K562 (cell line): ENCODE data around the gene BAG5. TPM values are rescaled to one million over a fixed set of nuclear protein-coding genes. Genes with fewer than 3 reads are reported as not detected.

ENCODE experiments used
- ATAC-seq: fragments of 200-7000 bp; cut with Tn5 transposase; 3 replicates; pipeline ENCODE4 v1.9.1; 2020; ENCODE audit warnings: moderate library complexity
- BruUV-seq: library from RNA; stranded (reverse); fragments of 400-500 nt; replicated peaks from 2 replicates; lab custom pipeline; 2021; lab: Mats Ljungman, UMichigan
- CTCF ChIA-PET: fragments of 300-600 bp; formaldehyde crosslinking; extraction: SDS; loops from one replicate; lab custom pipeline; 2021; ENCODE audit warnings: low intra/inter-chr PET ratio; lab: Yijun Ruan, JAX
- POLR2A ChIA-PET: fragments of 300-600, 350-650 bp; sonication (Branson Sonifier 250); formaldehyde crosslinking; extraction: SDS; loops from one replicate; lab custom pipeline; 2021; ENCODE audit warnings: antibody characterized with exemption, inconsistent platforms; lab: Yijun Ruan, JAX
- DNase-seq, 4 experiments: peaks; one replicate each; pipeline versions ENCODE4 v3.0.0 to v3.0.0-alpha.2; 2011 to 2018; ENCODE audit warnings: low spot score in 3 of 4, mixed read lengths in 3 of 4; ENCODE audit errors: extremely low read depth in 1 of 4
- FAIRE-seq: peaks from 2 replicates; lab custom pipeline; 2011; peaks lifted over from hg19 to GRCh38; lab: Jason Lieb, UNC
- H2AFZ ChIP-seq: 2 replicates; pipeline ENCODE4 v1.6.0; 2011; ENCODE audit warnings: low read depth, low read length, control low read depth, inconsistent platforms
- H3K27ac ChIP-seq: fragments of 200-600 bp; 3 replicates; pipeline ENCODE4 v1.8.0; 2011; ENCODE audit warnings: low read depth, mild to moderate bottlenecking, control low read depth, inconsistent platforms, low read length, moderate library complexity, mixed read lengths; ENCODE audit errors: extremely low read depth
- H3K27me3 ChIP-seq, 2 experiments: fragments of 300-600 bp in 1 of 2; 2 replicates in 1 of 2; 3 replicates in 1 of 2; pipeline versions ENCODE4 v1.6.0 to v1.8.0; 2011; ENCODE audit warnings: inconsistent platforms in 2 of 2, low read length in 2 of 2, mild to moderate bottlenecking in 1 of 2, mixed read lengths in 1 of 2, moderate library complexity in 1 of 2; ENCODE audit not compliant: control insufficient read depth in 2 of 2, insufficient read depth in 2 of 2
- H3K36me3 ChIP-seq: fragments of 300-600 bp; 3 replicates; pipeline ENCODE4 v1.8.0; 2011; ENCODE audit warnings: mild to moderate bottlenecking, low read length, inconsistent platforms; ENCODE audit not compliant: control insufficient read depth, insufficient read depth
- H3K4me1 ChIP-seq, 2 experiments: fragments of 200-600 bp in 1 of 2; replicated peaks in 1 of 2; 2 replicates in 1 of 2; 3 replicates in 1 of 2; pipeline versions ENCODE4 v1.5.1 to v1.8.0; 2011; ENCODE audit warnings: inconsistent platforms in 2 of 2, low read length in 2 of 2, mild to moderate bottlenecking in 1 of 2, mixed read lengths in 1 of 2, moderate library complexity in 1 of 2; ENCODE audit not compliant: control insufficient read depth in 2 of 2, insufficient read depth in 2 of 2
- H3K4me2 ChIP-seq: 2 replicates; pipeline ENCODE4 v1.6.1; 2011; ENCODE audit warnings: low read length, control low read depth, inconsistent platforms, mixed read lengths; ENCODE audit not compliant: insufficient read depth
- H3K4me3 ChIP-seq: fragments of 200-600 bp; sonication (generic), shearing (Covaris generic); 2 replicates; pipeline ENCODE4 v1.5.1; 2016; ENCODE audit warnings: control low read depth, inconsistent platforms
- H3K79me2 ChIP-seq: fragments of 200-600 bp; 3 replicates; pipeline ENCODE4 v1.8.0; 2011; ENCODE audit warnings: low read length, inconsistent platforms; ENCODE audit not compliant: control insufficient read depth, insufficient read depth
- H3K9ac ChIP-seq, 2 experiments: 2 replicates each; pipeline versions ENCODE4 v1.6.0 to v1.6.1; 2011; ENCODE audit warnings: low read depth in 2 of 2, low read length in 2 of 2, control low read depth in 1 of 2, inconsistent platforms in 1 of 2, mild to moderate bottlenecking in 1 of 2, mixed read lengths in 1 of 2; ENCODE audit not compliant: insufficient read depth in 1 of 2
- H3K9me1 ChIP-seq: one replicate; pipeline ENCODE4 v1.6.0; 2011; ENCODE audit warnings: inconsistent platforms, mild to moderate bottlenecking, low read length, moderate library complexity; ENCODE audit not compliant: control insufficient read depth, insufficient read depth
- H3K9me3 ChIP-seq: replicated peaks from 2 replicates; pipeline ENCODE4 v1.5.1; 2011; ENCODE audit warnings: low read depth, low read length, inconsistent platforms; ENCODE audit not compliant: control insufficient read depth, insufficient read depth
- H4K20me1 ChIP-seq: replicated peaks from 2 replicates; pipeline ENCODE4 v1.6.1; 2011; ENCODE audit warnings: low read length, inconsistent platforms, mixed read lengths; ENCODE audit not compliant: control insufficient read depth, insufficient read depth
- HDAC6 ChIP-seq: IDR thresholded peaks from 2 replicates; pipeline ENCODE4 v1.6.1; 2012; ENCODE audit warnings: low read depth, mild to moderate bottlenecking, control low read depth, inconsistent platforms, low read length, moderate library complexity
- HNRNPH1 ChIP-seq: fragments of 200-400 bp; formaldehyde crosslinking; optimal IDR thresholded peaks from 2 replicates; pipeline ENCODE3; 2017; ENCODE audit warnings: low read depth, mild to moderate bottlenecking, low read length, moderate library complexity
- PYGO2 ChIP-seq: fragments of 450-650 bp; IDR thresholded peaks from 2 replicates; pipeline ENCODE4 v1.6.1; 2016; ENCODE audit warnings: mild to moderate bottlenecking, missing genetic modification characterization, moderate library complexity, missing compliant biosample characterization
- SMAD4 ChIP-seq: fragments of 250-450 bp; sonication (Bioruptor Pico); conservative IDR thresholded peaks from 2 replicates; pipeline ENCODE4 v1.8.0; 2021; ENCODE audit warnings: inconsistent platforms, mild to moderate bottlenecking, moderate library complexity
- SMC3 ChIP-seq: conservative IDR thresholded peaks from 2 replicates; pipeline ENCODE4 v1.6.1; 2011; ENCODE audit warnings: low read depth, low read length, improper control_type of control experiment; ENCODE audit not compliant: insufficient read depth
- SP2 ChIP-seq: IDR thresholded peaks from 2 replicates; pipeline ENCODE4 v1.6.1; 2011; ENCODE audit warnings: mild to moderate bottlenecking, low read depth, low read length, moderate library complexity; ENCODE audit not compliant: poor library complexity, severe bottlenecking; ENCODE audit errors: extremely low read depth
- TAL1 ChIP-seq: fragments of 450-650 bp; IDR thresholded peaks from 2 replicates; pipeline ENCODE4 v1.6.1; 2016; ENCODE audit warnings: mild to moderate bottlenecking
- ZNF174 ChIP-seq: fragments of 250-450 bp; sonication (Bioruptor Pico); IDR thresholded peaks from 2 replicates; pipeline ENCODE4 v1.4.0; 2020; ENCODE audit warnings: mild to moderate bottlenecking
- ZNF232 ChIP-seq: sonication (generic); formaldehyde crosslinking; IDR thresholded peaks from 2 replicates; pipeline ENCODE4 v1.8.0; 2022; ENCODE audit warnings: mild to moderate bottlenecking, missing genetic modification reagents
- WGBS: fragments of 100-300 bp; shearing (Covaris generic); methylation state at CpG from one replicate; pipeline ENCODE4 v1.1.6; 2016; ENCODE audit warnings: low coverage, mixed read lengths; ENCODE audit not compliant: insufficient coverage; ENCODE audit errors: missing lambda C conversion rate; 5-methylcytosine and 5-hydroxymethylcytosine counted together
- in situ Hi-C: fragments of 300-500 bp; cut with MboI; formaldehyde crosslinking; loops from 4 replicates; pipeline ENCODE4 v1.15.0; 2018; ENCODE audit warnings: inconsistent platforms, mixed read lengths
- intact Hi-C: fragments of 100-400 bp; cut with micrococcal nuclease; formaldehyde crosslinking; loops from 2 replicates; pipeline ENCODE4 v1.14.2; 2022
- polyA plus RNA-seq, 8 experiments: library from polyadenylated mRNA; depleted of rRNA in 4 of 8; stranded (reverse) in 5 of 8; unstranded in 3 of 8; fragments of >200 nt; fragmentation: Nextera tagmentation in 2 of 8; fragmentation: Illumina TruSeq in 1 of 8; extraction: Ambion mirVana in 2 of 8; extraction: Trizol in 1 of 8; gene quantifications; 2 replicates each; pipeline versions ENCODE4 v1.2.1 to v1.2.3, GENCODE V29; 2011 to 2014; ENCODE audit warnings: inconsistent platforms in 1 of 8, missing spikeins in 1 of 8
- total RNA-seq, 7 experiments: library from RNA; depleted of rRNA in 6 of 7; stranded (reverse); fragments of >200 nt in 6 of 7; fragmentation: Illumina TruSeq in 2 of 7; extraction: Trizol in 2 of 7; gene quantifications; 2 replicates each; pipeline versions ENCODE4 v1.2.1 to v1.2.3, GENCODE V29; 2011 to 2021; ENCODE audit warnings: low replicate concordance in 1 of 7
- TF ChIP-seq, protein P1 (sequence below): fragments of 250-450 bp; sonication (Bioruptor Pico); IDR thresholded peaks from 2 replicates; pipeline ENCODE4 v1.9.0; 2021; ENCODE audit warnings: mild to moderate bottlenecking, inconsistent platforms

Gene BAG5
- total and polyA plus RNA-seq, 9 of the 15 experiments (the other 6 are each of a cell fraction or from before 2014, with no cell fraction given), result 7.9 to 21.4 (median 13.2) TPM

DNA sequence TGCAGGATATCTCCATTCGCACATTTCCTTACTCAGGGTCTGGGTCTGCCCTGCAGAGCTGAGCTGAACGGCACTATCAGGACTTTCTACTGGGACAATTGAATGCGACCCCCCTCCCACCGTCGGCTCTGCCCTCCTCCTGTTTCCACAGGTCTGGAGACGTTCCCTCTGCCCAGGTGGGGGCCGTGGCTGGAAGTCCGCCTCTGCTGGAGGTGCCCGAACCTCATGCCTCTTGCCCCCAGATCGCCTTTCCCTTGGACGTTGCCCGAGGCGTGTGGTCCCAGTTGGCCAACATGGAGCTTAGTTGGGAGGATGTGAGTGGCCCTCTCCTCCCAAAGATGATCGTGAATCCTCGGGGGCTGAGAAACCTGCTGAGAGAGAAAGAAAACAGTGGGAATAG is 45.4 kb upstream of the BAG5 start:
- no peak for FAIRE-seq
- Histone ChIP-seq H3K4me2 (no peak overlapping the region), H3K27me3 (peaks cover 0 to 5% of the 10 kb centered on the region in 2 experiments; a peak in 1 of 5 replicates), H3K4me1 (peaks cover 0 to 10% of the 10 kb centered on the region in 2 experiments; a peak in 3 of 5 replicates), H4K20me1 (no peaks in the 10 kb centered on the region), H3K9me1 (no peaks in the 10 kb centered on the region), H3K27ac (no peak overlapping the region), H3K9ac (no peak overlapping the region), H3K4me3 (no peak overlapping the region), H3K79me2 (no peaks in the 10 kb centered on the region), H3K9me3 (no peaks in the 10 kb centered on the region; the same call in 1 of the 2 replicates), H2AFZ (no peak overlapping the region), H3K36me3 (no peaks in the 10 kb centered on the region)
- CTCF ChIA-PET, result no interaction called here
- 30% methylated on average over 11 of the region's 15 CpGs for WGBS
- no peak for DNase-seq
- ATAC-seq, result no peak
- in situ Hi-C loops (no loop called here), intact Hi-C loops (no loop called here)
- BruUV-seq, result no TSS peak
- TF ChIP-seq SMAD4 (CRISPR knock-in tag) (no peak), HNRNPH1 (no peak), TAL1 (no peak), SMC3 (no peak), SP2 (no peak), HDAC6 (no peak), PYGO2 (tag) (no peak), ZNF232 (CRISPR knock-in tag) (no peak), ZNF174 (no peak)
- TF ChIP-seq, protein P1, sequence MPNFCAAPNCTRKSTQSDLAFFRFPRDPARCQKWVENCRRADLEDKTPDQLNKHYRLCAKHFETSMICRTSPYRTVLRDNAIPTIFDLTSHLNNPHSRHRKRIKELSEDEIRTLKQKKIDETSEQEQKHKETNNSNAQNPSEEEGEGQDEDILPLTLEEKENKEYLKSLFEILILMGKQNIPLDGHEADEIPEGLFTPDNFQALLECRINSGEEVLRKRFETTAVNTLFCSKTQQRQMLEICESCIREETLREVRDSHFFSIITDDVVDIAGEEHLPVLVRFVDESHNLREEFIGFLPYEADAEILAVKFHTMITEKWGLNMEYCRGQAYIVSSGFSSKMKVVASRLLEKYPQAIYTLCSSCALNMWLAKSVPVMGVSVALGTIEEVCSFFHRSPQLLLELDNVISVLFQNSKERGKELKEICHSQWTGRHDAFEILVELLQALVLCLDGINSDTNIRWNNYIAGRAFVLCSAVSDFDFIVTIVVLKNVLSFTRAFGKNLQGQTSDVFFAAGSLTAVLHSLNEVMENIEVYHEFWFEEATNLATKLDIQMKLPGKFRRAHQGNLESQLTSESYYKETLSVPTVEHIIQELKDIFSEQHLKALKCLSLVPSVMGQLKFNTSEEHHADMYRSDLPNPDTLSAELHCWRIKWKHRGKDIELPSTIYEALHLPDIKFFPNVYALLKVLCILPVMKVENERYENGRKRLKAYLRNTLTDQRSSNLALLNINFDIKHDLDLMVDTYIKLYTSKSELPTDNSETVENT (CRISPR knock-in tag), result no peak
- POLR2A ChIA-PET, result interaction anchor here (0.6 to 1.0 kb wide), 3 partner anchors 10 to 274 kb away, joined by 3 read pairs; partner anchors contain the start of gene EIF5
